ENCODE results near the gene RAVER1. TPM values are rescaled to one million over a fixed set of nuclear protein-coding genes. Genes with fewer than 3 reads are reported as not detected.

RAVER1 gene
- total RNA-seq, 1 experiment from 2014 or later, result 86.9 TPM

- ChIA-PET CTCF (interaction anchor here (0.9 to 1.7 kb wide), 3 partner anchors 29 to 71 kb away, joined by 3 to 5 read pairs (median 4); partner anchors contain the start of gene ICAM5), POLR2A (interaction anchor here (0.6 kb wide), 1 partner anchor 341 kb away, joined by 4 read pairs; no protein-coding TSS in a partner anchor)
- Mint-ChIP-seq H3K4me3 (no peak overlapping the region), H3K27ac (no peak overlapping the region), H3K9me3 (no peaks in the 10 kb centered on the region), H3K4me1 (peaks cover 13% of the 10 kb centered on the region), H3K36me3 (peaks cover 16% of the 10 kb centered on the region), H3K27me3 (ENCODE audit: low read depth) (no peaks in the 10 kb centered on the region)
- DNase-seq (ENCODE audit: low spot score), result no peak
- no peak for TF ChIP-seq ZSCAN18 (CRISPR knock-in tag; IDR thresholded peaks at IDR 0.05)
- no peak for TF ChIP-seq NFYB (CRISPR knock-in tag; conservative IDR thresholded peaks at IDR 0.05; ENCODE audit: low read depth)
- TF ChIP-seq ZNF396 (CRISPR knock-in tag; IDR thresholded peaks at IDR 0.05; ENCODE audit: borderline replicate concordance), result no peak
- TF ChIP-seq TEAD4 (CRISPR knock-in tag; IDR thresholded peaks at IDR 0.05), result no peak
- TF ChIP-seq ZNF138 (CRISPR knock-in tag; conservative IDR thresholded peaks at IDR 0.05), result no peak
- TF ChIP-seq, protein P1, sequence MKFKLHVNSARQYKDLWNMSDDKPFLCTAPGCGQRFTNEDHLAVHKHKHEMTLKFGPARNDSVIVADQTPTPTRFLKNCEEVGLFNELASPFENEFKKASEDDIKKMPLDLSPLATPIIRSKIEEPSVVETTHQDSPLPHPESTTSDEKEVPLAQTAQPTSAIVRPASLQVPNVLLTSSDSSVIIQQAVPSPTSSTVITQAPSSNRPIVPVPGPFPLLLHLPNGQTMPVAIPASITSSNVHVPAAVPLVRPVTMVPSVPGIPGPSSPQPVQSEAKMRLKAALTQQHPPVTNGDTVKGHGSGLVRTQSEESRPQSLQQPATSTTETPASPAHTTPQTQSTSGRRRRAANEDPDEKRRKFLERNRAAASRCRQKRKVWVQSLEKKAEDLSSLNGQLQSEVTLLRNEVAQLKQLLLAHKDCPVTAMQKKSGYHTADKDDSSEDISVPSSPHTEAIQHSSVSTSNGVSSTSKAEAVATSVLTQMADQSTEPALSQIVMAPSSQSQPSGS (CRISPR knock-in tag; IDR thresholded peaks at IDR 0.05; ENCODE audit: borderline replicate concordance, low read depth), result no peak
- TF ChIP-seq CREB1 (CRISPR knock-in tag; IDR thresholded peaks at IDR 0.05), result no peak
- no peak for TF ChIP-seq GRHL2 (CRISPR knock-in tag; IDR thresholded peaks at IDR 0.05; ENCODE audit: insufficient replicate concordance, severe bottlenecking)
- ATAC-seq, result no peak
These were observed 15.4 kb downstream of the RAVER1 start for GRCh38 chr19:10317857-10318462.

DNA sequence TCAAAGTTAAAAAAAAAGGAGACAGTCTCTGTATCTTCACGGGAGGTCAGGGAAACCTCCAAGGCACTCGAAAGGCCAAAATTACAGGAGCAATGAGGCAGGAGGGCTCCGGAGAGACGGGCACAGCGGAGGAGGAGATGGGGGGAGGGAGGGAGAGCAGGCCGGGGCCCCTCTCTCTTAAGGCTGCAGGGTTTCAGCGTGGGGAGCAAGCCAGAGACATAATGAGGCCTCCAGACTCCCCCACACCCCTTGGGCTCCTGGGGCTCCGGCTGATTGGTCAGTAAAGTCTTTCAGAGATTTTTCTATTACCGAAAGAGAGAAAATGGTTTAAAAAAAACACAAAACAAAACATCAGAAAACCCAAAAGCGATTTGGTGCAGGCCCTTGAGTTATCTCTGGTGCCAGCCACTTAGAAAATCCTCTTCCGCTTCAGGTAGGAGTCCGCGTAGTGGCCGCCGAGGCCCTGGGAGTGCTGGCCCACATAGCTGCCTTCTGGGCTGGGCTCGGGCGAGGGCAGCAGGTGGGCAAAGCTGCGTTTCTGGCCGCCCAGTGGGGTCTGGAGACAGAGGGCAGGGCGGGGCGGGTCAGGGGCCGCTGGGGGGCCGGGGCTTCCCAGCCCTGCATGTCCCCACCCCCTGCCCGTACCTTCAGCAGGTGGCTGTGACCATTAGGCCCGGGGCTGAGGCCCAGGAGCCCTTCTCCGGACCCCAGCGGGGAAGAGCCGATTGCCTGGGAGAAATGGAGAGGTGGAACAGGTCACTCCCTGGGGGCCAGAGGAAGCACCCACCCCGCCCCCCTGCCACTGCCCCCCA lies 16.1 kb downstream of the RAVER1 start:
- peaks cover 13% of the 10 kb centered on the region for H3K4me1 Mint-ChIP-seq
- ChIA-PET CTCF (interaction anchor here (0.7 to 2.8 kb wide), 7 partner anchors 10 to 72 kb away, joined by 3 to 11 read pairs (median 4); partner anchors contain the start of genes ICAM5 and TYK2), POLR2A (interaction anchor here (1.1 to 1.2 kb wide), 3 partner anchors 25 to 63 kb away, joined by 3 to 5 read pairs (median 4); partner anchors contain the start of gene TYK2)
- no peak overlapping the region for H3K4me3 Mint-ChIP-seq
- H3K9me3 Mint-ChIP-seq, result no peaks in the 10 kb centered on the region
- DNase-seq (ENCODE audit: low spot score) (no peak), ATAC-seq (no peak)
- TF ChIP-seq HMGA2 (CRISPR knock-in tag; IDR thresholded peaks at IDR 0.05), result no peak
- TF ChIP-seq, protein P2, sequence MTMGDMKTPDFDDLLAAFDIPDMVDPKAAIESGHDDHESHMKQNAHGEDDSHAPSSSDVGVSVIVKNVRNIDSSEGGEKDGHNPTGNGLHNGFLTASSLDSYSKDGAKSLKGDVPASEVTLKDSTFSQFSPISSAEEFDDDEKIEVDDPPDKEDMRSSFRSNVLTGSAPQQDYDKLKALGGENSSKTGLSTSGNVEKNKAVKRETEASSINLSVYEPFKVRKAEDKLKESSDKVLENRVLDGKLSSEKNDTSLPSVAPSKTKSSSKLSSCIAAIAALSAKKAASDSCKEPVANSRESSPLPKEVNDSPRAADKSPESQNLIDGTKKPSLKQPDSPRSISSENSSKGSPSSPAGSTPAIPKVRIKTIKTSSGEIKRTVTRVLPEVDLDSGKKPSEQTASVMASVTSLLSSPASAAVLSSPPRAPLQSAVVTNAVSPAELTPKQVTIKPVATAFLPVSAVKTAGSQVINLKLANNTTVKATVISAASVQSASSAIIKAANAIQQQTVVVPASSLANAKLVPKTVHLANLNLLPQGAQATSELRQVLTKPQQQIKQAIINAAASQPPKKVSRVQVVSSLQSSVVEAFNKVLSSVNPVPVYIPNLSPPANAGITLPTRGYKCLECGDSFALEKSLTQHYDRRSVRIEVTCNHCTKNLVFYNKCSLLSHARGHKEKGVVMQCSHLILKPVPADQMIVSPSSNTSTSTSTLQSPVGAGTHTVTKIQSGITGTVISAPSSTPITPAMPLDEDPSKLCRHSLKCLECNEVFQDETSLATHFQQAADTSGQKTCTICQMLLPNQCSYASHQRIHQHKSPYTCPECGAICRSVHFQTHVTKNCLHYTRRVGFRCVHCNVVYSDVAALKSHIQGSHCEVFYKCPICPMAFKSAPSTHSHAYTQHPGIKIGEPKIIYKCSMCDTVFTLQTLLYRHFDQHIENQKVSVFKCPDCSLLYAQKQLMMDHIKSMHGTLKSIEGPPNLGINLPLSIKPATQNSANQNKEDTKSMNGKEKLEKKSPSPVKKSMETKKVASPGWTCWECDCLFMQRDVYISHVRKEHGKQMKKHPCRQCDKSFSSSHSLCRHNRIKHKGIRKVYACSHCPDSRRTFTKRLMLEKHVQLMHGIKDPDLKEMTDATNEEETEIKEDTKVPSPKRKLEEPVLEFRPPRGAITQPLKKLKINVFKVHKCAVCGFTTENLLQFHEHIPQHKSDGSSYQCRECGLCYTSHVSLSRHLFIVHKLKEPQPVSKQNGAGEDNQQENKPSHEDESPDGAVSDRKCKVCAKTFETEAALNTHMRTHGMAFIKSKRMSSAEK (CRISPR knock-in tag; IDR thresholded peaks at IDR 0.05; ENCODE audit: borderline replicate concordance), result no peak
- no peak for TF ChIP-seq ZNF512 (CRISPR knock-in tag; IDR thresholded peaks at IDR 0.05; ENCODE audit: borderline replicate concordance)
- TF ChIP-seq ZNF671 (CRISPR knock-in tag; IDR thresholded peaks at IDR 0.05), result no peak
- TF ChIP-seq PRRX2 (CRISPR knock-in tag; IDR thresholded peaks at IDR 0.05), result no peak
- TF ChIP-seq ZBTB43 (CRISPR knock-in tag; IDR thresholded peaks at IDR 0.05), result no peak
- TF ChIP-seq ZNF219 (CRISPR knock-in tag; IDR thresholded peaks at IDR 0.05; ENCODE audit: borderline replicate concordance), result no peak
- TF ChIP-seq NFE2L1 (CRISPR knock-in tag; IDR thresholded peaks at IDR 0.05), result no peak
- no peak for TF ChIP-seq ESRRA (CRISPR knock-in tag; IDR thresholded peaks at IDR 0.05; ENCODE audit: borderline replicate concordance)
- no peaks in the 10 kb centered on the region for H3K27me3 Mint-ChIP-seq (ENCODE audit: low read depth)
- no peak overlapping the region for H3K27ac Mint-ChIP-seq
- H3K36me3 Mint-ChIP-seq, result peaks cover 16% of the 10 kb centered on the region

All from WTC11 (cell line).